ENCODE measurements around the gene ARFRP1. TPM values are rescaled to one million over a fixed set of nuclear protein-coding genes. Genes with fewer than 3 reads are reported as not detected.
A peak's percentile ranks its signal among the peaks of the same experiment; 100 is the strongest.

The ARFRP1 gene
- total RNA-seq, 1 donor, result 25.7 TPM

GRCh38 chr20:63686492-63687321 lies 21.1 kb downstream of the ARFRP1 start:
- no peak overlapping the region for H3K4me3 ChIP-seq (ENCODE audit: low read depth, low read length)
- peak; percentile 92 for DNase-seq (ENCODE audit: low read depth)
- no peak for TF ChIP-seq CTCF (IDR thresholded peaks at IDR 0.05; ENCODE audit: insufficient read depth, low read length)

GRCh38 chr20:63686094-63686491 lies 21.7 kb downstream of the ARFRP1 start:
- no peak for DNase-seq (ENCODE audit: low read depth)
- no peak for TF ChIP-seq CTCF (IDR thresholded peaks at IDR 0.05; ENCODE audit: insufficient read depth, low read length)
- H3K4me3 ChIP-seq (ENCODE audit: low read depth, low read length), result no peak overlapping the region

GRCh38 chr20:63685269-63686026 lies 22.3 kb downstream of the ARFRP1 start:
- no peak for TF ChIP-seq CTCF (IDR thresholded peaks at IDR 0.05; ENCODE audit: insufficient read depth, low read length)
- DNase-seq (ENCODE audit: low read depth), result no peak
- no peak overlapping the region for H3K4me3 ChIP-seq (ENCODE audit: low read depth, low read length)

GRCh38 chr20:63682384-63683139 lies 25.2 kb downstream of the ARFRP1 start:
- no peak overlapping the region for H3K4me3 ChIP-seq (ENCODE audit: low read depth, low read length)
- DNase-seq (ENCODE audit: low read depth), result peak; percentile 98
- no peak for TF ChIP-seq CTCF (IDR thresholded peaks at IDR 0.05; ENCODE audit: insufficient read depth, low read length)

GRCh38 chr20:63681609-63682142 lies 26.1 kb downstream of the ARFRP1 start:
- TF ChIP-seq CTCF (IDR thresholded peaks at IDR 0.05; ENCODE audit: insufficient read depth, low read length), result no peak

GRCh38 chr20:63680857-63681608 lies 26.7 kb downstream of the ARFRP1 start:
- no peak for TF ChIP-seq CTCF (IDR thresholded peaks at IDR 0.05; ENCODE audit: insufficient read depth, low read length)
- DNase-seq (ENCODE audit: low read depth), result no peak
- no peak overlapping the region for H3K4me3 ChIP-seq (ENCODE audit: low read depth, low read length)

More at GRCh38 chr20:63681609-63682142, 26.1 kb downstream of the ARFRP1 start:
- DNase-seq (ENCODE audit: low read depth), result no peak
- H3K4me3 ChIP-seq (ENCODE audit: low read depth, low read length), result no peak overlapping the region
